ENCODE results near the gene PRDM15.

Gene PRDM15

DNA sequence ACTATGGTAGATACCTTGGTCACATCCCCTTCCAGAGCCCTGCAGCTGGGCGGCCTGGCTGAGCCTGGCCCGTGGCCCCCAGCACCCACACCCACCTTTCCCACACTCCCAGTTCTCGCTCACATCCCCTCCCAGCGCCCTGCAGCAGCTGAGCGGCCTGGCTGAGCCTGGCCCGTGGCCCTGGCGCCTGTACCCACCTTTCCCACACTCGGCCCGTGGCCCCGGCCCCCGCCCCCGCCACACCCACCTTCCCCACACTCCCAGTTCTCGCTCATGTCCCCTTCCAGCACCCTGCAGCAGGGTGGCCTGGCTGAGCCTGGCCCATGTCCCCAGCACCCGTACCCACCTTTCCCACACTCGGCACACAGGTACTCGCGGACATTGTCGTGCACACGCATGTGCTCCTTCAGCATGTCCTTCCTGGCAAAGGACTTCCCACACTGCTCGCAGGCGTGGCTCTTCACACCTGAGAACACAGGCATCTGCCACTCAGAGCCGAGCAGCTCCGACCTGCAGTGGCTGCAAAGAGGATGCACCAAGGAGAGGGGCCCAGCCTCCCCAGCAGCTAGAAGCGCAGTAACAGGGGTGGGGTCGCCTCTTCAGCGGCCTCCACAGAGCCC is 59.8 kb downstream of the PRDM15 start:
- POLR2A ChIA-PET, result no interaction called here

DNA sequence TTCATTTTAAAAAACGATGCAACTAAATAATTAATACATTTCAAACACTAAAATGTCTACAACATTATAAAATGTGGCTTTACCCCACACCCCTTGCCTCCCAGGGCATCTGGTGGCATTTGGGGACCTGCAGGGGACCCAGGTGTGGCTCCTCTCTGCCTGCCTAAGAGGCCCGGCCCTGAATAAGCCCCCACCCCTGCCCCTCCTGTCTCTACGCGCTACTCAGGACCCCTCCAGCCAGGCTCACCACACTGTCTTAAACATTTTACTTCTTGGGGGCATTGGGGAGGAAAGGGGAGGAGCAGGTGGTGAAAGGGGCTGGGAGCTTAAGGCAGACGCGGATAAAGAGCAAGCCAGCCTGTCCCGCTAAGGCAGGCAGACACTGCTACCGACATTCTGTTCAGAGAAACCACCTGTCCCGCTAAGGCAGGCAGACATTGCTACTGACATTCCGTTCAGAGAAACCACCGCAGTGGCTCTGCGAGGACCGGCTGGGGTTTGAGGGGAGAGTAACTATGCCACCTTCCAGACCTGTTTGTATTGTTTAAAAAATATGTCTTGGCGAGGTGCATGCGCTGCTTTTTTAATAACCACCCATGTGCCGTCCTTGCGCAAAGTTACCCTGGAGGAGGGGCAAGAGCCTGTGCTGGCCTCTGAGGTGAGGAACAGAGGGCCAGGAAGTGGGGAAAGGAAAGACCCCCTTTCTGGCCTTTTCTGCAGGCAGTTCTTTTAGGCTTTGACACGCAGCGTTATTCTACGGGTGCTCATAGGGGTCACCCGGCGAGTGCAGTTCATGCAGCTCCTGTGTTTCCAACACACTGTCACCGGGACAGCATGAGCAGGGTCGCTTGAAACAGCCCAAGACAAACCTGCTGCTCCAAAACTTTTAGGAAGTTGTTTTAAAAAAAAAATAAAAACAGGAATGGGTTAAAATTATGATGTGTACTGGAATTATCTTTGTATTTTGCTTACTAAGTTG is 61.0 kb downstream of the PRDM15 start:
- TF ChIP-seq, protein P1, sequence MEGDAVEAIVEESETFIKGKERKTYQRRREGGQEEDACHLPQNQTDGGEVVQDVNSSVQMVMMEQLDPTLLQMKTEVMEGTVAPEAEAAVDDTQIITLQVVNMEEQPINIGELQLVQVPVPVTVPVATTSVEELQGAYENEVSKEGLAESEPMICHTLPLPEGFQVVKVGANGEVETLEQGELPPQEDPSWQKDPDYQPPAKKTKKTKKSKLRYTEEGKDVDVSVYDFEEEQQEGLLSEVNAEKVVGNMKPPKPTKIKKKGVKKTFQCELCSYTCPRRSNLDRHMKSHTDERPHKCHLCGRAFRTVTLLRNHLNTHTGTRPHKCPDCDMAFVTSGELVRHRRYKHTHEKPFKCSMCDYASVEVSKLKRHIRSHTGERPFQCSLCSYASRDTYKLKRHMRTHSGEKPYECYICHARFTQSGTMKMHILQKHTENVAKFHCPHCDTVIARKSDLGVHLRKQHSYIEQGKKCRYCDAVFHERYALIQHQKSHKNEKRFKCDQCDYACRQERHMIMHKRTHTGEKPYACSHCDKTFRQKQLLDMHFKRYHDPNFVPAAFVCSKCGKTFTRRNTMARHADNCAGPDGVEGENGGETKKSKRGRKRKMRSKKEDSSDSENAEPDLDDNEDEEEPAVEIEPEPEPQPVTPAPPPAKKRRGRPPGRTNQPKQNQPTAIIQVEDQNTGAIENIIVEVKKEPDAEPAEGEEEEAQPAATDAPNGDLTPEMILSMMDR (IDR thresholded peaks at IDR 0.05; ENCODE audit: insufficient read depth, low read length, missing control alignments), result no peak
- no peak for DNase-seq (ENCODE audit: low read depth, low spot score)
- ChIA-PET CTCF (interaction anchor here (1.2 to 8.1 kb wide), 15 partner anchors 10 to 536 kb away, joined by 3 to 256 read pairs (median 16); no protein-coding TSS in a partner anchor), POLR2A (no interaction called here)
- H3K4me3 ChIP-seq (ENCODE audit: low read depth, low read length), result no peak overlapping the region

More for the DNA sequence above, 59.8 kb downstream of the PRDM15 start:
- TF ChIP-seq, protein P1 (IDR thresholded peaks at IDR 0.05; ENCODE audit: insufficient read depth, low read length, missing control alignments), result no peak
- CTCF ChIA-PET, result interaction anchor here (4.6 to 8.1 kb wide), 2 partner anchors 207 to 538 kb away, joined by 66 to 256 read pairs; no protein-coding TSS in a partner anchor
- no peak overlapping the region for H3K4me3 ChIP-seq (ENCODE audit: low read depth, low read length)
- no peak for DNase-seq (ENCODE audit: low read depth, low spot score)

DNA sequence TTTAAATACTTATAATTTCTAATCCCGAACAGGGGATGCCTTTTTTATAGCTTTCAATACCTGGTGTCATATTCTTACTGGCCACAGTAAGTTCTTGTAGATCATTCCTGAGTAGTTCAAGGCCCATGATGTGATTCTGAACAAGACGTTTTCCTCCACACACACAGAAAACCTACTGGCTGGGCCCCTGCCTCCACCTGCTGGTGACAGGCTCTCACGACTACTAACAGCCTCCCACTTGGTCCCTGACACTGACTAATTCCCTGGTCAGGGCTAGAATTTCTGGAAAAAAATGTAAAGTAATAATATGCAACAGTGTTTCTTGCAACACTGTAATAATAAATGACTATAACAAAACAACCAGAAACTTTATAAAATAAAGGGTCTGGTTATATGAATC is 61.9 kb downstream of the PRDM15 start:
- ChIA-PET CTCF (interaction anchor here (0.6 to 8.1 kb wide), 72 partner anchors 8 to 694 kb away, joined by 3 to 256 read pairs (median 4); partner anchors contain the start of gene PRDM15), POLR2A (interaction anchor here (0.8 kb wide), 1 partner anchor 205 kb away, joined by 3 read pairs; no protein-coding TSS in a partner anchor)
- TF ChIP-seq, protein P1 (IDR thresholded peaks at IDR 0.05; ENCODE audit: insufficient read depth, low read length, missing control alignments), result peak; percentile 89
- peak; percentile 50 for DNase-seq (ENCODE audit: low read depth, low spot score)
- H3K4me3 ChIP-seq (ENCODE audit: low read depth, low read length), result no peak overlapping the region

DNA sequence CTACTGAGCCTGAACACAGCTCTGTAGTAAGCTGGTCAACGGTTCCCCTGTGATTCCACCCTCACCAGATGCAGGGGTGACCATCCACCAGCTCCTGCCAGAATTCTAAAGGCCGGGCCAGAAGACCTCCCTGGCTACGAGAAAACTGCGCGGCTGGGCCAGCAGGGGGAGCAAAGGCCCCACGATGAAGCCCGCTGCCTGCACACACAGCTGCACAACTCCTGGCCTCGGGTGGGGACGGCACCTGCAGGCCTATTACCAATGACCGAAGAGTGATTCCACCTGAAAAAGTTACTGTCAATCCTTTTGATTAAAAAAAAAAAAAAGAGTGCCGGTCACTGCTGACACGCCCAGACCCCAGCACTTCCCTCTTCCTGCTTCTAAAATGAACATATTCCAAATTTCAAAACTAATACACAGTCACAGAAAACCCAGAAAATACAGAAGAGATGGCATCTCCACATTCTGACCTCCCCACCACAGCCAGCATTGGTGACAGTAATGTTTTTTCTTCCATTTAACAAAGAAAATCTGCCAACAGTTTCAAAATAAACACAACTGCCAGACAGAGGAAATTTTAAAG is 62.5 kb downstream of the PRDM15 start:
- DNase-seq (ENCODE audit: low read depth, low spot score), result no peak
- POLR2A ChIA-PET, result interaction anchor here (0.8 kb wide), 1 partner anchor 205 kb away, joined by 3 read pairs; no protein-coding TSS in a partner anchor
- TF ChIP-seq, protein P1 (IDR thresholded peaks at IDR 0.05; ENCODE audit: insufficient read depth, low read length, missing control alignments), result peak; percentile 94
- no peak overlapping the region for H3K4me3 ChIP-seq (ENCODE audit: low read depth, low read length)
- CTCF ChIA-PET, result interaction anchor here (0.6 to 8.1 kb wide), 76 partner anchors 8 to 693 kb away, joined by 3 to 256 read pairs (median 4); partner anchors contain the start of gene PRDM15

DNA sequence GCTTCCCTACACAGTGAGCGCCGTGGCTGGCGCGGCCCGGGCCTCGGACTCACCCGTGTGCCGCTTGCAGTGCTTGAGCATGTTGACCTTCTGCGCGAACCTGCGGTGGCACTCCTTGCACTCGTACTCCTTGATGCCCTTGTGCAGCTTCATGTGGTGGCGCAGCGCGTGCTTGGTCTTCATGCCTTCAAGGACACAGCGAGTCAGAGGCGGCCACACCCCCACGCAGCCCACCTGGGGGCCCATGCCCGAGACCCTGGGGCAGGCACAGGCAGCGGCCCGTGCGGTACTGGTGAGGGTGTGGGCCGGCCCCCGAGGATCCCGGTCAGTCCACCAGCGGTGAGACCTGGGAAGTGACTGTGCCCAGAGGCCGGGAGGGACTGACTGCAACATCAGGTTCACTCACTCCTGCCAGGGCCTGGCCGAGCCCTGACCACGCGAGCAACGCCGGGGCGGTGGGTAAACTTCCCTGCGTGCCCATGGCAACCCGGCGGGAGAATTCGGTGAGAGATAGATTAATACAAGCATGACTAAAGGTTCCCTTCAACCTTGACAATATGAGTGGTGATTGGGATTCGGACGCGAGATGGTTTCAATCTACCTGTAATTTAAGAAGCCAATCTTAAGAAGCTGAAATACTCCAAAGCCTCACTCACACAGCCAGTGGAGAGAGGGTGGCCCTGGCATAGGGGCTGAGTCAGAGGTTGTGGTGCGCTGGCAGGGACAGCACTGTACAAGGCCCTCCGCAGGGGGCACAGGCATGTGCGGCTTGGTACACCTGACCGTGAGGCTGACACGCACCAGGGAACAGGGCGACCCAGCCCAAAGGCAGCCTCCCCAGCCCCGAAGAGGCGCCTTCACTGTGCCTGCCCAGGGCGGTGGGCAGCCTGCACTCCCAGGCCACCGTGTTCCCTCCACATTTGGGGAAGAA is 63.2 kb downstream of the PRDM15 start:
- no peak for DNase-seq (ENCODE audit: low read depth, low spot score)
- CTCF ChIA-PET, result interaction anchor here (0.9 to 8.1 kb wide), 59 partner anchors 7 to 692 kb away, joined by 3 to 256 read pairs (median 5); no protein-coding TSS in a partner anchor
- no peak overlapping the region for H3K4me3 ChIP-seq (ENCODE audit: low read depth, low read length)
- TF ChIP-seq, protein P1 (IDR thresholded peaks at IDR 0.05; ENCODE audit: insufficient read depth, low read length, missing control alignments), result no peak
- POLR2A ChIA-PET, result no interaction called here

Measured in AG04449 (cell line).